Neural cell (in vitro differentiated cells): ENCODE results near the gene CITED1.
"Not testable (repeated sequence)": the region's sequence is repeated elsewhere in the genome, so short reads cannot be mapped to it uniquely, and the experiment has no call there.

Experiments used
- CTCF ChIP-seq: fragments of 450-650 bp; IDR thresholded peaks from 2 replicates; pipeline ENCODE4 v1.5.1; 2014; ENCODE audit warnings: antibody characterized with exemption, mild to moderate bottlenecking, moderate library complexity; ENCODE audit not compliant: poor library complexity, severe bottlenecking
- EZH2 ChIP-seq: fragments of 200-600, 300-800 bp; shearing (Covaris generic), sonication (generic); IDR thresholded peaks from 2 replicates; pipeline ENCODE4 v1.6.1; 2014; ENCODE audit warnings: antibody characterized with exemption, low read length, borderline replicate concordance, mild to moderate bottlenecking; ENCODE audit not compliant: insufficient read depth, poor library complexity, severe bottlenecking
- RAD21 ChIP-seq: fragments of 450-650 bp; conservative IDR thresholded peaks from 2 replicates; pipeline ENCODE4 v1.6.1; 2014; ENCODE audit warnings: antibody characterized with exemption, mild to moderate bottlenecking, moderate library complexity
- SMC3 ChIP-seq: fragments of 450-650 bp; conservative IDR thresholded peaks from 2 replicates; pipeline ENCODE4 v1.6.1; 2014; ENCODE audit warnings: antibody characterized with exemption, mild to moderate bottlenecking, moderate library complexity; ENCODE audit not compliant: poor library complexity

- TF ChIP-seq SMC3, CTCF, RAD21, EZH2: not testable (repeated sequence)
Observed at GRCh38 chrX:72319651-72320050, 13.9 kb upstream of the CITED1 start.
